ENCODE results near the gene TRIO. TPM values are rescaled to one million over a fixed set of nuclear protein-coding genes. Genes with fewer than 3 reads are reported as not detected.

TRIO gene
- total RNA-seq, 1 experiment from 2014 or later: 68.4 TPM

GRCh38 chr5:14223372-14223771 lies 80.2 kb downstream of the TRIO start:
- RAD21 ChIA-PET (ENCODE audit: low non-redundant PET in 1 of 2, low total read pairs in 2 of 2, uncharacterized antibody in 2 of 2, unreplicated experiment in 2 of 2): no interaction called here
- Histone ChIP-seq H3K9ac (ENCODE audit: low read length) (no peak overlapping the region), H2AFZ (ENCODE audit: low read depth, low read length, poor library complexity, severe bottlenecking) (no peak overlapping the region), H3K4me1 (ENCODE audit: control insufficient read depth in 1 of 2, insufficient read depth in 2 of 2, low read length in 2 of 2) (peaks cover 0 to 14% of the 10 kb centered on the region in 2 experiments; a peak in 2 of 4 replicates), H3K9me3 (ENCODE audit: control insufficient read depth in 1 of 2, insufficient read depth in 1 of 2, low read depth in 1 of 2, low read length in 2 of 2) (no peaks in the 10 kb centered on the region), H3K27me3 (ENCODE audit: insufficient read depth, low read length) (no peaks in the 10 kb centered on the region), H3K27ac (ENCODE audit: low read depth, low read length) (no peak overlapping the region), H3K4me3 (replicated peaks in 1 of 2; ENCODE audit: low read depth in 1 of 2, low read length in 2 of 2) (no peak overlapping the region), H3K36me3 (ENCODE audit: control insufficient read depth in 1 of 2, insufficient read depth in 2 of 2, low read length in 2 of 2) (no peaks in the 10 kb centered on the region), H3K4me2 (ENCODE audit: low read length) (no peak overlapping the region), H4K20me1 (ENCODE audit: insufficient read depth) (peaks cover 3% of the 10 kb centered on the region; the same call in 1 of the 2 replicates), H3K9me2 (ENCODE audit: insufficient read depth) (no peaks in the 10 kb centered on the region), H3K79me2 (ENCODE audit: insufficient read depth, low read length) (peaks cover 93% of the 10 kb centered on the region)
- intact Hi-C loops (cut with micrococcal nuclease): no loop called here
- POLR2A ChIA-PET: no interaction called here
- BruUV-seq (replicated peaks): no TSS peak
- CTCF ChIA-PET: no interaction called here
- TF ChIP-seq MAX (IDR thresholded peaks at IDR 0.05) (no peak), REST (IDR thresholded peaks at IDR 0.05; ENCODE audit: low read depth) (no peak), CTCF (IDR thresholded peaks at IDR 0.05 in 2 of 3, conservative IDR thresholded peaks at IDR 0.05 in 1 of 3; ENCODE audit: borderline replicate concordance in 1 of 3, insufficient read depth in 1 of 3, low read depth in 2 of 3, low read length in 2 of 3) (no peak), POLR2AphosphoS5 (IDR thresholded peaks at IDR 0.05; ENCODE audit: low read depth, low read length) (no peak), ELF1 (IDR thresholded peaks at IDR 0.05; ENCODE audit: borderline replicate concordance, low read depth) (no peak), SRF (IDR thresholded peaks at IDR 0.05; ENCODE audit: low read depth) (no peak), EGR1 (IDR thresholded peaks at IDR 0.05; ENCODE audit: low read depth) (no peak), CBX3 (IDR thresholded peaks at IDR 0.05; ENCODE audit: low read depth) (no peak), YY1 (IDR thresholded peaks at IDR 0.05; ENCODE audit: extremely low read depth, insufficient replicate concordance, low read depth, low read length) (no peak), EZH2phosphoT487 (IDR thresholded peaks at IDR 0.05; ENCODE audit: borderline replicate concordance) (no peak), RAD21 (IDR thresholded peaks at IDR 0.05; ENCODE audit: low read depth) (no peak), ATF3 (IDR thresholded peaks at IDR 0.05) (no peak), JUND (IDR thresholded peaks at IDR 0.05) (no peak), EZH2 (IDR thresholded peaks at IDR 0.05) (no peak), POLR2A (IDR thresholded peaks at IDR 0.05; ENCODE audit: borderline replicate concordance, extremely low read depth, insufficient read depth, insufficient read length) (no peak), FOSL1 (IDR thresholded peaks at IDR 0.05; ENCODE audit: low read depth) (no peak), SIN3A (IDR thresholded peaks at IDR 0.05; ENCODE audit: low read depth) (no peak), CEBPB (IDR thresholded peaks at IDR 0.05; ENCODE audit: low read depth) (no peak)
- no peak for ATAC-seq
- no peak for DNase-seq (ENCODE audit: low read depth, low spot score)

All from HCT116 (cell line).